NCI-H460 (cell line): ENCODE measurements around the gene FOXR2. TPM values are rescaled to one million over a fixed set of nuclear protein-coding genes. Genes with fewer than 3 reads are reported as not detected.

Experiments used
- DNase-seq: peaks from one replicate; pipeline ENCODE4 v3.0.0-alpha.2; 2016; ENCODE audit warnings: low read depth; ENCODE audit errors: extremely low read depth
- polyA plus RNA-seq: library from polyadenylated mRNA; depleted of rRNA; stranded (reverse); fragments of >200 nt; gene quantifications from 2 replicates; pipeline ENCODE4 v1.2.3, GENCODE V29; 2014; cell fraction: nucleus; rRNA removed
- small RNA-seq, 2 experiments: library from RNA; depleted of rRNA; stranded (forward); fragments of <200 nt; gene quantifications; one replicate each; pipeline ENCODE3, GENCODE V24; 2014
- total RNA-seq: library from RNA; depleted of rRNA; stranded (reverse); fragments of >200 nt; shearing (Covaris generic); gene quantifications from 2 replicates; pipeline ENCODE4 v1.2.3, GENCODE V29; 2014; rRNA removed

Gene FOXR2, protein sequence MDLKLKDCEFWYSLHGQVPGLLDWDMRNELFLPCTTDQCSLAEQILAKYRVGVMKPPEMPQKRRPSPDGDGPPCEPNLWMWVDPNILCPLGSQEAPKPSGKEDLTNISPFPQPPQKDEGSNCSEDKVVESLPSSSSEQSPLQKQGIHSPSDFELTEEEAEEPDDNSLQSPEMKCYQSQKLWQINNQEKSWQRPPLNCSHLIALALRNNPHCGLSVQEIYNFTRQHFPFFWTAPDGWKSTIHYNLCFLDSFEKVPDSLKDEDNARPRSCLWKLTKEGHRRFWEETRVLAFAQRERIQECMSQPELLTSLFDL
- not detected in 2 replicates for total RNA-seq
- polyA plus RNA-seq = not detected in 2 replicates

GRCh38 chrX:55623100-55623499 is at the start of gene FOXR2:
Gene FOXR2 (plus strand): TSS chrX:55623400. CDS start chrX:55623712, 312 bp downstream.
- no peak for DNase-seq

DNA sequence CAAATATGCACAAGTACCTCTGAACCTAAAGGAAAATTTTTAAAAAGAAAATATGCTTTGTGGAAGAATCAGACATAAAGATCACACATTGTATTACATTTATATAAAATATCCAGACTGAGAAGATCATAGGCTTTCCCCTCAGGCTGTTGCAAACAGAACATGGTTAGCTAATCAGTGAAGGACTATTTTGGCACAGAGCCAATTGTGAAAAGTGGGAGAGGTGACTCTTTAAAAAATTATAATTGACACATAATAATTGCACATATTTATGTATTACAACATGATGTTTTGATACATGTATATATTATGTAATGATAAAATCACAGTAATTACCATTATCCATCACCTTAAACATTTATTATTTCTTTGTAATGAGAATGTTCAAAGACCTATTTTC is 44.1 kb upstream of the FOXR2 start:
- no peak for DNase-seq

GRCh38 chrX:55582447-55582846 is 40.8 kb upstream of the FOXR2 start:
- no peak for DNase-seq

DNA sequence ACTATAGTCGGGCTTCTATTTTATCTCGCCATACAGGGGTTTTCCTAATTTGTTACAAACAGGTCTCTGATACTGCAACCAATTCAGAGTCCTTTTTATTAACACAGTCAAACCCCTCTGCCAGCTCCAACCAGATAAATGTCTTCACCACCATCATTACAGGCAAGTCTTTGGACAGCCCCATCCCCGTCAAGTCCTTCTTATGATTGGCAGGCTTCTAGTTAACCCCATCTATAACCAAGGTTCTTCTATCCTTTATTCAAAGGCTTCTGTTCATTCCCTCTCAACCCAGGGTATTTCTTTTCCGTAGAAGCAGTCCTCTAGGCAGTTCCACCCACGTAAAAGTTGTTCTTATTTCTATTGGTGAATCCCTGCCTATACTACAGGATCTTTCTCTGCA is 29.9 kb upstream of the FOXR2 start:
- no peak for DNase-seq

GRCh38 chrX:55593756-55594257 is 29.4 kb upstream of the FOXR2 start:
- DNase-seq = no peak

- no peak for DNase-seq
These were observed 24.9 kb upstream of the FOXR2 start for GRCh38 chrX:55598333-55598732.

DNA sequence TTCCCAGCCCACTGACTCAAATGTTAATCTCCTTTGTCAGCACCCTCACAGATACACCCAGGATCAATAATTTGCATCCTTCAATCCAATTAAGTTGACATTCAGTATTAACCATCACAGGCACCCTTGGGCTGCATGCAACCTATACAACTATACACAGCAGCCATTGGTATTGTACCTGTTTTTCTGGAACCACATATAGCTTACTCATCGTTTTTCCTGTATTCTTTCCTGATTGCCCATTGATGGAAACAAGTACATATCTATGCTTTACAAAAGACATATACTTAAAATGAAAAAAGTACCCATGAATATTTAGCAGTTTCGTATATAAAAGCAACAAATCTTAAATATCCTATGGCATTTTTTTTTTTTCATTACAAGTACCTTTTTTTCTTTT is 3.7 kb upstream of the FOXR2 start:
- DNase-seq = no peak

- DNase-seq = no peak
These were observed 1.2 kb downstream of the FOXR2 start for GRCh38 chrX:55624403-55624802.

- DNase-seq = no peak
These were observed 12.9 kb downstream of the FOXR2 start for GRCh38 chrX:55636109-55636508.

GRCh38 chrX:55638933-55639332 is 15.7 kb downstream of the FOXR2 start:
- no peak for DNase-seq

DNA sequence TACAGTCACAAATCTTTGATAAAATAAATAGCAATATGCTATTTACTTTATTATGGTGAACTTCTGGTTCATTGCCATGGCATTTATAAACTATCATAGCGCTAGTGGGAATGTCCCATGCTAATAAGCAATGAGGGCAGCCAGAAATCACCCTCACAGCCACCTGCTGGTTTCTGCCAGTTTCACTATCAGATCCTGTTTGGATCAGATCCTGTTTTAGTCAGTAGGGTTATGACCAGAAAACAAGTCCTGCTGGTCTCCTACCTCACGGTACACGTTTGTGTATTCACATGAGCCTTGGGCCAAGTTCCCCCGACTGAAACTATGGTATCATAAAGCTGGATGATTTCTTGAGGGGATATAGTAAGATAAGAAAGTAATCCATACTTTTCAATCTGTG is 17.7 kb downstream of the FOXR2 start:
- DNase-seq = no peak

DNA sequence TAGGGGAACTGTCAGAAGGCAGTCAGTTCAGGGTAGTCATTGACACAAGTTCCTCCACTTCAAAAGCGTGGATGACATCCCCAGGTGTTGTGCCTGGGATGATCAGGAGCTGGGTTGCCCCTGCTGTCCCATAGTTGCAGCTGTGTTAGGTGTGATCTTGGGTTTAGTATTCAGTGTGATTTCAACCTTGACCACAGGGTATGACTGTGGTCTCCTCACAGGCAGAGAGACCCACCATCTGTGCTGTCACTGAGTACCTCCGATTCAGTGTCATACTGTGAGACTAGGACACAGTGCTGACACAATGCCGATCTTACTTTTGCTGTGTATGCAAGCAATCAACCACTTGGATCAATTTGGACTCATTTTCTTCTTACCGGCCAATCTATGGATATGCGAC is 25.2 kb downstream of the FOXR2 start:
- DNase-seq = no peak

GRCh38 chrX:55659931-55660330 is 36.7 kb downstream of the FOXR2 start:
- DNase-seq = no peak

DNA sequence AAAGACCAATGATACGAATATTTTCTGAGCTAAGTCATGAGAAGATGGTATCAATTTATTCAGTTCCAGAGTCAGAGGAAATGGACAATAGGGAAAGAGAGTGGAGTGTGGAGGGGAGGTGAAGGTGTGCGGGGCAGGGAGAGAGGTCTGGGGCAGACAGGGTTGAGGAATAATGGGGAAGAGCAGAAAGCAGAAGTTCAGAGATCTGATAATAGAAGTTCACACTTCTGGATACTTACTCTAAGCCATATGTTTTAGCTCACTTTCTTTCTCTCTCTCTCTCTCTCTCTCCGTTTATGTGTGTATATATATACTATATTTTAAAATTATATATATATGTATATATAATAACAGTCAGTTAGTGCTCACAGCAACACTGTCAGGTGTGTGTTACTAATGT is 40.4 kb downstream of the FOXR2 start:
- no peak for DNase-seq

DNA sequence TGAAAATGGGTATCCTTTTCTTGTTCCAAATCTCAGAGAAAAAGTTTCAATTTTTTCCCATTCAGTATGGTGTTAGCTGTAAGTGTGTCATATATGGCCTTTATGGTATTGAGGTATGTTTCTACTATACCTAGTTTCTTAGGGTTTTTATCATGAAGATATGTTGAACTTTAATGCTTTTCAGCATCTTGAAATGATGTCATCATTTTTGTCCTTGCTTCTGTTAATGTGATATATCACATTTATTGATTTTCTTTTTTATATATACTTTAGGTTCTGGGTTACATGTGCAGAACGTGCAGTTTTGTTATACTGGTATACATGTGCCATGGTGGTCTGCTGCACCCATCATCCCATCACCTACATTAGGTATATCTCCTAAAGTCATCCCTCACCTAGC is 44.9 kb downstream of the FOXR2 start:
- DNase-seq = no peak

Small RNA genes within 50 kb of the gene (small RNA-seq; reads per million reads assigned to genes)
- 0 reads per million in 2 experiments for gene RF00019

Other genes starting within 250 kb of the FOXR2 start
- 9.4 and 10.8 TPM in 2 replicates for gene MAGEH1, start 171.3 kb upstream of the FOXR2 start, total RNA-seq
- gene USP51, start 133.6 kb upstream of the FOXR2 start, total RNA-seq = 0.49 and 0.67 TPM in 2 replicates
- gene RRAGB, start 94.3 kb downstream of the FOXR2 start, total RNA-seq = 8.9 and 9.8 TPM in 2 replicates